NCI-H1694 treated with DMSO at 0.1 percent for 48 hours (cell line): ENCODE data around the gene MISP3.

Experiments used
- DNase-seq: peaks from one replicate; lab custom pipeline; 2025; lab: John Stamatoyannopoulos, UW

MISP3 gene

DNA sequence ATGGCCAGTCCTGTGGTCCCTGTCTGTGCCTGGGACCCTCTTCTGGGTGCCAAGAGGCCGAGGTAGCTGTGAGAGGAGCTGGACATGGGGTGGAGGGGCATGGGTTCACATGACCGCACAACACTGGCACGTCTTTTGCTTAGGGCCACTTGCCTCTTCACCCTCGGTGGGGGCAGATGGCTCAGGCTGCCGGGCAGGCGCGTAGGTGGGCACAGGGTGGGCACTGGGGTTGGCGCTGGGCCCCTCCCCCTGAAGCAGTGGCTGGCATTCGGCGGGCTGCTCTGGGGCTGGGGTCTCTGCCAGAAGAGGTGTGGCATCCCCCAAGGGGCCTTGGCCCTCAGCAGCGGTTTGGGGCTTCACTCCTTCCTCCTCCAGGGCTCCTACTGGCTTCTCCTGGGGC is 19.1 kb upstream of the MISP3 start:
- DNase-seq = no peak

DNA sequence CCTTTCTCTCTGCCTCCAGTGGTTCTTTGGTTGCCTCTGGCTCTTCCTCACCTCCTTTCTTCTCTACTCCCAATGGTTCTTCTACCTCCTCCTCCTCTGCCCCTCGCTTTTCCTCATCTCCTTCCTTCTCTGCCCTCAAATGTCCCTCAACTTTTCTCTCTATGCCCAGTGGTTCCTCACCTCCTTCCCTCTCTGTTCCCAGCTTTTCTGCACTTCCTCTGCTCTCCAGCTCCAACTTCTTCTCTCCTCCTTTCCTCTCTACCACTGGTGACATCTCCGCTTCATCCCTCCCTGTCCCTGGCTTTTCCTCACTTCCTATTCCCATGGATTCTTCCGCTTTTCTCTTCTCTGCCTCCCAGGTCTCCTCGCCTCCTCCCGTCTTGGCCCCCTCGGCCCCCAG is 18.5 kb upstream of the MISP3 start:
- no peak for DNase-seq

DNA sequence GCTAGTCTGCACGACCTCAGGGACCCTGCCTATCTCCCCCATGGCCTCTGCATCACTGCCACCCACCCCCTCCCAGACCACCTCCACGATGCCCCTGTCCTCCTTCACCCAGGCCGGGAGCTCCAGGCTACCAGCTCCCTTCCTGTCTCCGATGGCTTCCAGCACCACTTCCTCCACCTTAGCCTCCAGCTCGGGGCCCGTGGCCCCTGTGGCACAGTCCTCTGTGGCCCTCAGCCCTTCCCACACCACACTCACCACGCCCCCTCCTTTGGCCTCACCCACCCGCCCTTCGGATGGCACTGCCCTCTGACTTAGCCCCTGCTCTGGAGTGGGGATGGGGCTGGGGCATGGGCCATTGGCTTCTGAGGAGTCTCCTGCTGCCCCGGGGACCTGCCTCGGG is 17.9 kb upstream of the MISP3 start:
- no peak for DNase-seq

DNA sequence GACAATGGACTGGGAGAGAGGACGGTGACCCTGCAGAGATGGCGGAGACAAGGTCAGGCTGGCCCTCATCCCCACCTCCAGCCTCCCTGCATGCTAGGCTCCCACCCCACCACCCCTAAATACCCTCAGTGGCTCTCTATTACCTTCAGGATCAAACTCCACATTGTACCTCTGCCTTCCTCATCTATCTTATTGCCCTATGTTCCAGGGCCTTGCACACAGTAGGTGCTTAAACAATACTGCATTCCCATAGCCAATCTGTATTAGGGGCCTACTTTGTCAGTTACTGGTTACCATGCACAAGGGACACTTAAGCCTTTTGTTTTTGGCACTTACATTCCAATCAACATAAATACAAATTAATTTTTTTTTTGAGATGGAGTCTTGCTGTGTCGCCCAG is 17.2 kb upstream of the MISP3 start:
- DNase-seq = no peak

DNA sequence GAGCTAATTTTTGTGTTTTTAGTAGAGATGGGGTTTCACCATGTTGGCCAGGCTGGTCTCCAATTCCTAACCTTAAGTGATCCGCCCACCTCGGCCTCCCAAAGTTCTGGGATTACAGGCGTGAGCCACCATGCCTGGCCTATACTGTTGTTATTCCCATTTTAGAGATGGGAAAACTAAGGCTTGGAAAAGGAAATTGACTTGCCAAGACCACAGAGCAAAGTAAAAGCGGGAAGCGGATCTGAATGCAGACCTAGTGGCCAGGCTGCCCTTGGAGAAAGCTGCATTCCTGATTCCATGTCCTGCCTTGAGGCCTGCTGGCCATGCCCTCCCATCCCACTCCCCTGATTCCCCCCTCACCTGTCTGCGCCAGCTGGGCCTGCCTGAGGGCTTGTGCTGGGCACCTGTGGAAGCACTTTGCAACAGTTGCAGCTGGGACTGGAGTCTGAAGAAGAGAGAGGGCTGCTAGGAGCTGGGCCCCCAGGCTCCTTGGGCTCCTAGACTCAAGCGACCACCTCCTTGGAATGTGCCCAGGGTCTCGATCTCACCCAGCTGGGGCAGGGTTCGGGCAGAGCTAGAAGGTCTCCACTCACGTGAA is 16.4 kb upstream of the MISP3 start:
- DNase-seq = no peak

DNA sequence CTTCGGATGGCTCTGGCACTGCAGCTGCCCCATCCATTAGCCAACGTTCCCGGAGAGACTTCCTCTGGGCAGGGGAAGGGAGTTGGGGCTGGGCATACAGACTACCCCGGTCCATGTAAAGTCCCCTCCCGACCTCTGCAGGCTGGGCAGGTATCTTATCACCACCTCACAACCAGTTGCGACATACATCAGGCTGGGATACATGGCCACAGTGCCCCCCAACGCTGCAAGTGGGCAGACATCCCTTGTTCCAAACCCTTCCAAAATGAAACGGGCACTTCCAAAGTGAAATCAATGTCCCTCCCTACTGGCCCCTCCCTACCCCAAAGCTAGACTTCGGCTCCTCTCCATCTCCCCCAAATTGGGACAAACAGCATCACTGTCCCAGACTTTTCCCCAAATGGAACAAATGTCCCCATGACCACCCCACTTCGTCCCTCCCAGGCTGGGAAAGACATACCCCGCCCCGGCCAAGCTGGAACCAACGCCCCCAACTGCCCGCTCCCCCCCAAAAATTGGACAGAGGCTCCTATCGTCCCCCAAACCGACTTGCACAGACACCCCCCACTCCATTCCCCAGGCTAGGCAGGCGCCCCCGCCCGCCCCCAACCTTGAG is 15.7 kb upstream of the MISP3 start:
- no peak for DNase-seq

DNA sequence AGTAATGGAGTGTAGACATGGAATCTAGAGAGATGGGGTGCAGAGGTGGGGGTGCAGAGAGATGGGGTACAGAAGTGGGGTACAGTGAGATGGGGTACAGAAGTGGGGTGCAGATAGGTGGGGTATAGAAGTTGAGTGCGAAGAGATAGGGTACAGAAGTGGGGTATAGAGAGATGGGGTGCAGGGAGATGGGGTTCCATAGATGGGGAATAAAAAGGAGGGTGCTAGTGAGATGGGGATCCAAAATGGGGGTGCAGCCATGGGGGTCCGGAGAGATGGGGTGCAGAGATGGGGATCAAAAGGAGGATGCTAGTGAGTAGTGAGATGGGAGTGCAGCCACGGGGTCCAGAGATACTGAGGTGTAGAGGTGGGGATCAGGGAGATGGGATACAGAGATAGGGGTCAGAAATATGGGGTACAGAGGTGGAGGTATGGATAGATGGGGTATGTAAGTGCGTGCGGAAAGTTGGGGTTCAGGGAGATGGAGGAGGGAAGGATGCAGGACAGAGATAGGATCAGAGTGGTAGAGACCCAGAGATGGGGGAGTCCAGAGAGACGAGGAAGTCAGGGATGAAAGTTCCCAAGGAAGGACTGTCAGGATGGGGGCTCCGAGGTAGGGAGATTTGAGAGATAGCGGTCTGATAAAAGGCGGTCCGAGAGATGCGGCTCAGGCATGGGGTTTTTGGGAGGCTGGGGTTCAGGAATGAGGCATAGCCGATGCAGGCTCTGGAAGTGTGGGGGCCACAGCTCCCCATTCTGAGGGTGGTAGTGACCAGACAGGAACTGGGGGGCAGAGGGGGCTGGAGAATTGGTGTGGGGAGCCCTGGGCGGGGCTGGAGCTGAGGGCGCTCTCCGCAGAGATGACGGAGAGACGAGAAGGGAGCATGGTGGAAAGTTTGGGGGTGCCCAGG is 14.1 kb upstream of the MISP3 start:
- DNase-seq = no peak

DNA sequence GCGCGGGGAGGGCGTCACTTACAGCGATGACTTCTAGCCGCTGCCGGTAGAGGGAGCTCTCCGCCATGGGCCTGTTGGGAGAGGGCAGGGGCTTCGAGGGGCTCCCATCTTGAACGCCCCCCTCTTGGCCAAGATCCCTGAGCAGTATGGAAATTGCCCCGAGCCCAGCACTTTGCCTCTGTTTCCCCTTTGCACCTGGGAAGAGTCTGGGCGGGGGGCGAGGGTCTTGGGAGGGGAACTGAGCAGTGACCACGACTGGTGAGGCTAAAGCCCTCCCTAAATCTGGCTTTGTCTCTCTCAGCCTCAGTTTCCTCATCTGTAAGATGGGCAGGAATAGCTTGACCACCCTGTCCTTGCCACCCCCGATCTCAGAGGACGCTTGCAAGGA is 13.5 kb upstream of the MISP3 start:
- no peak for DNase-seq

DNA sequence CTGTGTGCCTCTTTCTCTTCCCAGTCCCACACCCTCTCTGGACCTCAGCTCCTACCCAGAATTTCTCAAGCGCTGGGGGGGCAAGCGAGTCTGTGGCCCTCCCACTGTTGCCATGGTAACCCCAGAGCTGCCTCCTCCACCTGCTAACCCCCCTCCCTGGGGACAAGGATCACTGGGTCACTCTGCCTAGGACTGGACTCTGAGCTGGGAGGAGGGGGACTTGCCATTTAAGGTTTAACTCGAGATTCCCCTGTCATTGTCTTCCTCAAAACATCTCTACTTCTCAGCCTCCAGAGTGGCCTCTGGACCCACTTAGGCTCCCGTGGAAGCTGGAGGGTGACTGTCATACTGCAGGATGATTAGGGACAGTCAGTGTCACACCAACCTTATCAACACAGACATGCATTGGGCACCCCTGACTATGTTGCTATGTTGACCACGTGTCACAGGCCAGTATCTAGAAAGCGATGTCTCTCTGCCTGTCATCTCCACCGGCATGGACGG is 12.9 kb upstream of the MISP3 start:
- no peak for DNase-seq

DNA sequence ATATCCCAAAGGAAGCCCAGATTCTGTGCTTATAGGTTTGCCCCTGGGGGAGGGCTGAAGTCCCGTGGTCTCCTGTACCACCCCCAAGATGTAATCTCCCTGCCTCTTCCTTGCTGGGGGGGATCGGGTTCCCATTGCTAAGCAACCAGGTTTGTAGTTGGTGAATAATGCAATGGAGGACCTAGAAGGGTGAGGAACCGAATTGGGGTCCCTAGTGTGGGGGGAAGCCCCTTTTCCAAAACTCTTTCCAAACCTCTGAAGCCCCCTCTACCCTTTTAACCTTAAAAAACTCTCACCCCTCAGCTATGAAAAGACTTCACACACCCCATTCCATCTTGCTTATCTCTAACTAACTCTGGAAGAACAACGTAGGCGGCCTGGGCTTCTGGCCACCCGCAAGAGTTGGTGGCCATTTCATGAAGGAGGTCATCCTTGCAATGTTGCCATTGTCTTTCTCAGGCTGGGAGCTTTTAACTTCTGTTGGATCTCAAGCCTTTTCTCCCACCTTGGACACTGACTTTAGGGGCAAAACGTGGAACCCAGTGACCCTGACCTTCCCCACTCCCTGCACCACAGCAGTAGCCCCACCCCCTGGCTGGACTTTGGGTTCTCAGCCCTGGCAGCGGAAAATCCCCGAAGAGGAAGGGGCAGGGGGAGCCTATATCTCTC is 11.4 kb upstream of the MISP3 start:
- DNase-seq = no peak

DNA sequence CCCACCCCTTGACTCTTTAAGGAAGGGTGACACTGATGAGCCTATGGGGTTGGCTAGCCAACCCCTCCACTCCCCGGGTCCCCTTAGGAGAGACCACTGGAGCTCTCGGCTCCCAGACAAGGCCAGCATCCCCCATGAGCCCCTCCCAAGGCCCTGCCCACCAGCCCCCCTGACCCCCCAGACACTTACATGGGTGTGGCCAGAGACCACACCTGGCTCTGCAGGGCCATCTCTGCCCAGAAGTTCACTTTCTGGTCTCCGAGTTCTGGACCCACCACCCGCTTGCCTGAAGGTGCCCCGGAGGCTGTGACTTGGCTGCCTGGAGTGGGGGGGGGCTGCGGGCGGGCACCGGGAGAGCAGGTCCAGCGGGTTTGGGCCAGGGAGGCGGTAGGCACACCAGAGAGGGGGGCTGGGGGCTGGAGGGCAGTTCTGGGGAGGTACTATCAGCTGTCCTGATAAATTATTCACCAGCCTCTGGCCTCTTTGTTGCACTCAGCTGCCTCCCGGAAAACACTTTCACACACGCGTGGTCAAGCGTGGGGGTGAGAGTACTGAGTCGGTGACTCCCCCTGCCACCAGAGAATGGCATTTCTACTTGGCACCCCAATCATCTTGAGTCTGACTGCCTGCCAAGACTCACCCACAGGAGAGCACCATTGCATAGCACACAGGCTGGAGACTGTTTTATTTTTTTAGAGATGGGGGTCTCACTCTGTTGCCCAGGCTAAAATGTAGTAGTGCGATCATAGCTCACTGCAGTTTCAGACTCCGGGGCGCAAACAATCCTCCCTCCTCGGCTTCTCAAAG is 10.6 kb upstream of the MISP3 start, which contains the start of gene PALM3:
Gene PALM3, minus strand, starts transcription at position 326 of the 807 bp plus-strand sequence. Its CDS starts 96 bp downstream, at position 230.
- no peak for DNase-seq

DNA sequence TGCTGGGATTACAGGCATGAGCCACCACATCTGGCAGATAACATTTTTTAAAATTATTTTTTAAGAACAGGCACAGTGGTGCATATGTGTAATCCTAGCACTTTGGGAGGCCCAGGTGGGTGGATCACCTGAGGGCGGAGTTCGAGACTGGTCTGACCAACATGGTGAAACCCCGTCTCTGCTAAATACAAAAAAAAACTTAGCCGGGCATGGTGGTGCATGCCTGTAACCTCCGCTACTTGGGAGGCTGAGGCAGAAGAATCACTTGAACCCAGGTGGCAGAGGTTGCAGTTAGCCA is 10.1 kb upstream of the MISP3 start:
- no peak for DNase-seq

DNA sequence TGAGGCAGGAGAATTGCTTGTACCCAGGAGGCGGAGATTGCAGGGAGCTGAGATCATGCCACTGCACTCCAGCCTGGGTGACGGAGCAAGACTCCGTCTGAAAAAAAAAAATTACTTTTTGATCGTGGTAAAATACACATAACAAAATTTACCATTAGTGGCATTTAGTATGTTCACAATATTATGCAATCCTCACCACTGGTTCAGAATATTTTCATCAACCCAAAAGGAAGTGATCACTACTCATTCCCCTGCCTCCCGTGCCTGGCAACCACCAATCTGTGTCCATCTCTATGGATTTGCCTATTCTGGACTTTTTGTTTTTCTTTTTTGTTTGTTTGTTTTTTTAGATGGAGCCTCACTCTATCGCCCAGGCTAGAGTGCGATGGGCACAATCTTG is 9.5 kb upstream of the MISP3 start:
- no peak for DNase-seq

DNA sequence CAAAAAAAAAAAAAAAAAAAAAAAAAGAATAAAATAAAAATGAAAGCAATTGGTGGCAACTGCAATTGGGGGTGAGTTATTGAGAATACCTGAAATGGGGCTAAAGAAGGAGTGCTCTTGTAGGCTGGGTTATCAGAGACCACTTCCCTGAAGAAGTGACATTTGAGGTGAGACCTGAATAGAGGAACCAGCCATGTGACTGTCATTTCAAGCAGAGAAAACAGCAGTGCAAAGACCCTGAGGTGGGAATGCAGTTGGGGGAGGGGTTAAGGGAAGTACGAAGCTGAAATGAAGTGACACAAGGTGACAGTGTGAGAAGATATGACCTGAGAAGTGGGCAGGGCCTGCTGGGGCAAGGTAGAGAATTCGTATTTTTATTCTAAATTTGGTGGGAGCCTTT is 6.5 kb upstream of the MISP3 start:
- no peak for DNase-seq

DNA sequence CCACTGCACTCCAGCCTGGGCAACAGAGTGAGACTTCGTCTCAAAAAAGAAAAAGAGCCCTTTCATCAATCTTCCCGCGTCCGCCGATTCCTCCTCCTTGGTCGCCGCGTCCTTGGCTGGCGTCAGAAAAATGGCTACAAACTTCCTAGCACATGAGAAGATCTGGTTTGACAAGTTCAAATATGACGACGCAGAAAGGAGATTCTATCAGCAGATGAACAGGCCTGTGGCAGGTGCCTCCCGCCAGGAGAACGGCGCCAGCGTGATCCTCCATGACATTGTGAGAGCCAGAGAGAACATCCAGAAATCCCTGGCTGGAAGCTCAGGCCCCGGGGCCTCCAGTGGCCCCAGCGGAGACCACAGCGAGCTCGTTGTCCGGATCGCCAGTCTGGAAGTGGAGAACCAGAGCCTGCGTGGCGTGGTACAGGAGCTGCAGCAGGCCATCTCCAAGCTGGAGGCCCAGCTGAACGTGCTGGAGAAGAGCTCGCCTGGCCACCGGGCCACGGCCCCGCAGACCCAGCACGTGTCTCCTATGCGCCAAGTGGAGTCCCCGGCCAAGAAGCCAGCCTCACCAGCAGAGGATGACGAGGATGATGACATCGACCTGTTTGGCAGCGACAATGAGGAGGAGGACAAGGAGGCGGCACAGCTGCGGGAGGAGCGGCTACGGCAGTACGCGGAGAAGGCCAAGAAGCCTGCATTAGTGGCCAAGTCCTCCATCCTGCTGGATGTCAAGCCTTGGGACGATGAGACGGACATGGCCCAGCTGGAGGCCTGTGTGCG is 2.1 kb upstream of the MISP3 start:
- DNase-seq = no peak

DNA sequence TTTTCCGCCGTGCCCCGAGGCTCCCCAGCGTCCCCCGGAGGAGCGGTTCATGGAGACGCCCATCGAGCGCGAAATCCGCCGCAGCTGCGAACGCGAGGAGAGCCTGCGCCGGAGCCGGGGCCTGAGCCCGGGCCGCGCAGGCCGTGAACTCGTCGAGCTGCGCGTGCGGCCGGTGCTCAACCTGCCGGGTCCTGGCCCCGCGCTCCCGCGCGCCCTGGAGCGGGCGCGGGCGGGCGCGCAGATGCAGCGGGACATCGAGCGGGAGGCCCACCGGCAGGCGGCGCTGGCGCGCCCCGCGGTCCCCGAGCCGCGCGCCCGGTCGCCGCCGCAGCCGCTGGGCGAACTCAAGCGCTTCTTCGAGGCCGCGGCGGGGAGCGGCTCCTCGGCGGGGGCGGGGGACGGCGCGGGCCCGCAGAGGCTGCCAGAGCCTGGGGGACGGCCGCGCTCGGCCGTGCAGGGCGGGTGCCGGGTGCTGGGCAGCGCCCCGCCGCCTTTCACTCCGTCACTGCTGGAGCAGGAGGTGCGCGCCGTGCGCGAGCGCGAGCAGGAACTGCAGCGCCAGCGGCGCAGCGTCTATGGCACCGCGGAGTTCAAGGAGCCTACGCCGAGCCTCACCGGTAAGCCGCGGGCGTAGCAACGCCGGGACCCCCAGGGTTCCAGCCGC is 807 bp downstream of the MISP3 start:
- DNase-seq = peak; percentile 64

DNA sequence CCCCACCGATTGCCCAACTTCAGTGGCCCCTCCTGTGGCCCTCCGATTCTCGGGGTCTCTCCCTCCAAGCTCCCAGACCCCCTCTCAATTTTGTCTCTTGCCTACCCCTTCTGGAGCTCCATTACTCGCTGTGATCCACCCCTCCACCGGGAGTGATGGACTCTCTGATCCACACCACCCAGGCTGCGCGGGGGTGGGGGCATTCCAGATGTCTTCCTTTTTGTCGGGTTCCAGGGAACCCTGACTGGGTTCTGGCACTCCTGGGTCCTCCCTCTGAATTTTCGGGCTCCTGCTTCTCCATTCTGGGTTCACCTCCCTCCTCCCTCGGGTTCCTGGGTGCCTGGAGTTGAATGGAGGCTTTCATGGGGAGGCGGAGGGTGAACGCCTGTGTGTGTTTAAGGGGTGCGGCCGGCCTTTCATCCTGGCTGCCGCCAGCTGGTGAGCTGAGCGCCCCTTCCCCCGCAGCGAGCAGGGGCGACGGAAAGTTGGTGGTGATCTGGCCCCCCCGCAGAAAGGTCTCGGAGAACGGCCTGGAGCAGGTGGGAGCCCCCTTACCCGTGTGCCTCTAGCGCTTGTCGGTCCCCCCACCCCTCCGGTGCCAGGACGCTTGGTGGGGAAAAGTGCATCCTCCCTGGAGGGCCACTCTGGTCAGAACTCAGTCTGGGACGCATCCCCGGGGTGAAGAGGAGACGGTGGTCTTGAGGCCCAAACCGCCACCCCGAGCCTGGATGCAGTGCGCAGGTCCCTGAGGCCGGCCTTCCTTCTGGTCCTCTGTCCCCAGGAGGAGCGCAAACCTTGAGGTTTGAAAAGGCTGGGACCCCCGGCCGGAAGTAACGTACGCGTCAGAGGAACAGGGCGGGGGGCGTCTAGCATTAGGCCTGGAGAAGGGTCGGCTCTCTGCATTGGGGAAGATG is 1.6 kb downstream of the MISP3 start:
- DNase-seq = no peak

DNA sequence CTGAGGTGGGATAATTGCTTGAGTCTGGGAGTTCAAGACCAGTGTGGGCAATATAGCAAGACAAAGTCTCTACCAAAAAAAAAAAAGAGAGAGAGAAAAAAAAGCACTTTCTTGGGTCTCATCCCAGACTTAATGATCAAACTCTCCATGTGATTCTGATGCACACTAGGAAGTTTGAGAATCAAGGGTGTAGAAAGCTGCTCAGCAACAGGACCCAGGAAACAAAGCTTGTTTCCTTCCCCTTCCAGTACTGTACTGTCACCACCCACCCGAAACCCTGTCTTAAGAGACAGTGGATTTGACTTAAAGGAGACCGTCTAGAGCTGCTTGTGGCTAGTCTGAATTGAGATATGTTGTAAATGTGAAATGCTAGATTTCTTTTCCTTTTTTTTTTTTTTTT is 5.8 kb downstream of the MISP3 start:
- no peak for DNase-seq
